ENCODE measurements around the gene MUC5B. TPM values are rescaled to one million over a fixed set of nuclear protein-coding genes. Genes with fewer than 3 reads are reported as not detected.

MUC5B gene
- total and polyA plus RNA-seq, 4 donors = 0.17 to 0.95 (median 0.50) TPM; not detected in 1

DNA sequence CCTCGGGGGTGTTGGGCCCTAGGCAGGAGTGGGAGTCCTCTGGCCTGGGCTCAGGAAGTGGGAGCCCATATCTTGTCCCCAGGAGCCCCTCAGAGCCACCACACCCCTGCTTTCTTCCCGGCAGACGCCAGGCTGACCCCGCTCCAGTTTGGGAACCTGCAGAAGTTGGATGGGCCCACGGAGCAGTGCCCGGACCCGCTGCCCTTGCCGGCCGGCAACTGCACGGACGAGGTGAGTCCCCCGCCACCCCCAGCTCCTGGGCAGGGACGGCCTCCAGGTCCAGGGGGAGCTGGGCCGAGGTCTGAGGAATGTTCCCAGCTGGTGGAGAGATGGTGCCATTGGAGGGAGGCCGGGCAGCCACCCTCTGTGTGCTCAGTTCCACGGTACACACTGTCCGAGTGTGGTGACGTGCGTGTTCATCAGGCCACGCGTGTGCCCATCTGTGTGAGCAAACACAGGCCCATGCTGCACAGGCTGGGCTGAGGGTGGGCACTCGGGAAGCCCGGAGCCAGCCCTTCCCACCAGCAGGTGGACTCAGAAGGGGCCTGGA lies 4.8 kb downstream of the MUC5B start:
- no peaks in the 10 kb centered on the region for H3K9me3 ChIP-seq (ENCODE audit: control insufficient read depth in 4 of 4, low read length in 3 of 4)
- no peak for DNase-seq (ENCODE audit: low spot score)
- WGBS = 79% methylated on average over 23 of the region's 23 CpGs
- H3K27ac ChIP-seq (ENCODE audit: low read depth in 1 of 2, low read length in 2 of 2) = no peak overlapping the region
- no peaks in the 10 kb centered on the region for H3K27me3 ChIP-seq (ENCODE audit: control insufficient read depth in 4 of 4, insufficient read depth in 4 of 4, low read length in 3 of 4)
- H3K9ac ChIP-seq (ENCODE audit: low read depth in 1 of 2, low read length in 2 of 2) = no peak overlapping the region
- no peak overlapping the region for H3K4me3 ChIP-seq (ENCODE audit: low read depth in 1 of 3, low read length in 3 of 3)
- TF ChIP-seq HNF4G (IDR thresholded peaks at IDR 0.05) = no peak
- TF ChIP-seq RXRA (IDR thresholded peaks at IDR 0.05) = no peak
- no peak for TF ChIP-seq NR2F2 (IDR thresholded peaks at IDR 0.05)
- no peaks in the 10 kb centered on the region for H3K4me1 ChIP-seq (ENCODE audit: control insufficient read depth in 4 of 4, insufficient read depth in 4 of 4, low read length in 3 of 4)
- H3K36me3 ChIP-seq (ENCODE audit: control insufficient read depth in 4 of 4, insufficient read depth in 3 of 4, low read depth in 1 of 4, low read length in 3 of 4) = no peaks in the 10 kb centered on the region

DNA sequence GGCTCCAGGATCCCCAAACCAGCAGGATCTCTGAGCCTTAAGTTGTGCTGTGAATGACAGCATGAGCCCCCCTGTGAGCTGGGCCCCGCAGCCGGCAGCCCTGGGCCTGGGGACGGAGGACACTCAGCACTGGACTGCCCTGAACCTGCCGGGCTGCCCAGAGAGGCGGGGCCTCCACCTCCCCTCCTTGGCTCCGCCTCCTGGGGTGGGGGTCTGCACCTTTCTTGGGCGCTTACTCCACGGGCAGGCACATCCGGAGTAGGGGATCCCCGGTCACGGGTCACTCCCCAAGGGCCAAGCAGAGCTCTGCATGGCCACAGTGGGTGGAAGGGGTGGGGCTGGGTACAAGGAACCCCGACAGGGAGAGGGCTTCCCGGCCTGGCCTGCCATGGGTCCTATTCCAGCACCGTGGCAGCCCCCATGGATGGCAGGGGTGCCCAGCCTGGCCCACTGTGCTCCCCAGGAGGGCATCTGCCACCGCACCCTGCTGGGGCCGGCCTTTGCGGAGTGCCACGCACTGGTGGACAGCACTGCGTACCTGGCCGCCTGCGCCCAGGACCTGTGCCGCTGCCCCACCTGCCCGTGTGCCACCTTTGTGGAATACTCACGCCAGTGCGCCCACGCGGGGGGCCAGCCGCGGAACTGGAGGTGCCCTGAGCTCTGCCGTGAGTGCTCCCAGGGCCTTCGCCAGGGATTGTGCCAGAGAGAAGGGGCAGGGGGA lies 5.4 kb downstream of the MUC5B start:
- H3K27me3 ChIP-seq (ENCODE audit: control insufficient read depth in 4 of 4, insufficient read depth in 4 of 4, low read length in 3 of 4) = no peaks in the 10 kb centered on the region
- no peaks in the 10 kb centered on the region for H3K36me3 ChIP-seq (ENCODE audit: control insufficient read depth in 4 of 4, insufficient read depth in 3 of 4, low read depth in 1 of 4, low read length in 3 of 4)
- DNase-seq (ENCODE audit: low spot score) = no peak
- no peak overlapping the region for H3K27ac ChIP-seq (ENCODE audit: low read depth in 1 of 2, low read length in 2 of 2)
- H3K9me3 ChIP-seq (ENCODE audit: control insufficient read depth in 4 of 4, low read length in 3 of 4) = no peaks in the 10 kb centered on the region
- 78% methylated on average over 31 of the region's 31 CpGs for WGBS
- TF ChIP-seq TAF1 (conservative IDR thresholded peaks at IDR 0.05) (no peak), FOXA1 (IDR thresholded peaks at IDR 0.05) (no peak), YY1 (IDR thresholded peaks at IDR 0.05) (no peak), EGR1 (IDR thresholded peaks at IDR 0.05; ENCODE audit: low read depth in 2 of 2) (no peak), JUND (IDR thresholded peaks at IDR 0.05) (no peak), RXRA (IDR thresholded peaks at IDR 0.05) (no peak), RAD21 (IDR thresholded peaks at IDR 0.05) (no peak), GABPA (IDR thresholded peaks at IDR 0.05 in 1 of 2, conservative IDR thresholded peaks at IDR 0.05 in 1 of 2) (no peak), HNF4A (conservative IDR thresholded peaks at IDR 0.05) (no peak), FOXA2 (IDR thresholded peaks at IDR 0.05) (no peak), NR2F2 (IDR thresholded peaks at IDR 0.05) (no peak), HNF4G (IDR thresholded peaks at IDR 0.05) (no peak), SP1 (IDR thresholded peaks at IDR 0.05) (no peak)
- TF ChIP-seq, protein P1, sequence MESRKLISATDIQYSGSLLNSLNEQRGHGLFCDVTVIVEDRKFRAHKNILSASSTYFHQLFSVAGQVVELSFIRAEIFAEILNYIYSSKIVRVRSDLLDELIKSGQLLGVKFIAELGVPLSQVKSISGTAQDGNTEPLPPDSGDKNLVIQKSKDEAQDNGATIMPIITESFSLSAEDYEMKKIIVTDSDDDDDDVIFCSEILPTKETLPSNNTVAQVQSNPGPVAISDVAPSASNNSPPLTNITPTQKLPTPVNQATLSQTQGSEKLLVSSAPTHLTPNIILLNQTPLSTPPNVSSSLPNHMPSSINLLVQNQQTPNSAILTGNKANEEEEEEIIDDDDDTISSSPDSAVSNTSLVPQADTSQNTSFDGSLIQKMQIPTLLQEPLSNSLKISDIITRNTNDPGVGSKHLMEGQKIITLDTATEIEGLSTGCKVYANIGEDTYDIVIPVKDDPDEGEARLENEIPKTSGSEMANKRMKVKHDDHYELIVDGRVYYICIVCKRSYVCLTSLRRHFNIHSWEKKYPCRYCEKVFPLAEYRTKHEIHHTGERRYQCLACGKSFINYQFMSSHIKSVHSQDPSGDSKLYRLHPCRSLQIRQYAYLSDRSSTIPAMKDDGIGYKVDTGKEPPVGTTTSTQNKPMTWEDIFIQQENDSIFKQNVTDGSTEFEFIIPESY (IDR thresholded peaks at IDR 0.05) = no peak
- TF ChIP-seq, protein P2, sequence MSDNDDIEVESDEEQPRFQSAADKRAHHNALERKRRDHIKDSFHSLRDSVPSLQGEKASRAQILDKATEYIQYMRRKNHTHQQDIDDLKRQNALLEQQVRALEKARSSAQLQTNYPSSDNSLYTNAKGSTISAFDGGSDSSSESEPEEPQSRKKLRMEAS (IDR thresholded peaks at IDR 0.05) = no peak
- TF ChIP-seq, protein P3, sequence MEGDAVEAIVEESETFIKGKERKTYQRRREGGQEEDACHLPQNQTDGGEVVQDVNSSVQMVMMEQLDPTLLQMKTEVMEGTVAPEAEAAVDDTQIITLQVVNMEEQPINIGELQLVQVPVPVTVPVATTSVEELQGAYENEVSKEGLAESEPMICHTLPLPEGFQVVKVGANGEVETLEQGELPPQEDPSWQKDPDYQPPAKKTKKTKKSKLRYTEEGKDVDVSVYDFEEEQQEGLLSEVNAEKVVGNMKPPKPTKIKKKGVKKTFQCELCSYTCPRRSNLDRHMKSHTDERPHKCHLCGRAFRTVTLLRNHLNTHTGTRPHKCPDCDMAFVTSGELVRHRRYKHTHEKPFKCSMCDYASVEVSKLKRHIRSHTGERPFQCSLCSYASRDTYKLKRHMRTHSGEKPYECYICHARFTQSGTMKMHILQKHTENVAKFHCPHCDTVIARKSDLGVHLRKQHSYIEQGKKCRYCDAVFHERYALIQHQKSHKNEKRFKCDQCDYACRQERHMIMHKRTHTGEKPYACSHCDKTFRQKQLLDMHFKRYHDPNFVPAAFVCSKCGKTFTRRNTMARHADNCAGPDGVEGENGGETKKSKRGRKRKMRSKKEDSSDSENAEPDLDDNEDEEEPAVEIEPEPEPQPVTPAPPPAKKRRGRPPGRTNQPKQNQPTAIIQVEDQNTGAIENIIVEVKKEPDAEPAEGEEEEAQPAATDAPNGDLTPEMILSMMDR (IDR thresholded peaks at IDR 0.05; ENCODE audit: low read depth, low read length, missing input control) = no peak
- TF ChIP-seq, protein P4, sequence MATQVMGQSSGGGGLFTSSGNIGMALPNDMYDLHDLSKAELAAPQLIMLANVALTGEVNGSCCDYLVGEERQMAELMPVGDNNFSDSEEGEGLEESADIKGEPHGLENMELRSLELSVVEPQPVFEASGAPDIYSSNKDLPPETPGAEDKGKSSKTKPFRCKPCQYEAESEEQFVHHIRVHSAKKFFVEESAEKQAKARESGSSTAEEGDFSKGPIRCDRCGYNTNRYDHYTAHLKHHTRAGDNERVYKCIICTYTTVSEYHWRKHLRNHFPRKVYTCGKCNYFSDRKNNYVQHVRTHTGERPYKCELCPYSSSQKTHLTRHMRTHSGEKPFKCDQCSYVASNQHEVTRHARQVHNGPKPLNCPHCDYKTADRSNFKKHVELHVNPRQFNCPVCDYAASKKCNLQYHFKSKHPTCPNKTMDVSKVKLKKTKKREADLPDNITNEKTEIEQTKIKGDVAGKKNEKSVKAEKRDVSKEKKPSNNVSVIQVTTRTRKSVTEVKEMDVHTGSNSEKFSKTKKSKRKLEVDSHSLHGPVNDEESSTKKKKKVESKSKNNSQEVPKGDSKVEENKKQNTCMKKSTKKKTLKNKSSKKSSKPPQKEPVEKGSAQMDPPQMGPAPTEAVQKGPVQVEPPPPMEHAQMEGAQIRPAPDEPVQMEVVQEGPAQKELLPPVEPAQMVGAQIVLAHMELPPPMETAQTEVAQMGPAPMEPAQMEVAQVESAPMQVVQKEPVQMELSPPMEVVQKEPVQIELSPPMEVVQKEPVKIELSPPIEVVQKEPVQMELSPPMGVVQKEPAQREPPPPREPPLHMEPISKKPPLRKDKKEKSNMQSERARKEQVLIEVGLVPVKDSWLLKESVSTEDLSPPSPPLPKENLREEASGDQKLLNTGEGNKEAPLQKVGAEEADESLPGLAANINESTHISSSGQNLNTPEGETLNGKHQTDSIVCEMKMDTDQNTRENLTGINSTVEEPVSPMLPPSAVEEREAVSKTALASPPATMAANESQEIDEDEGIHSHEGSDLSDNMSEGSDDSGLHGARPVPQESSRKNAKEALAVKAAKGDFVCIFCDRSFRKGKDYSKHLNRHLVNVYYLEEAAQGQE (IDR thresholded peaks at IDR 0.05) = no peak
- TF ChIP-seq, protein P5, sequence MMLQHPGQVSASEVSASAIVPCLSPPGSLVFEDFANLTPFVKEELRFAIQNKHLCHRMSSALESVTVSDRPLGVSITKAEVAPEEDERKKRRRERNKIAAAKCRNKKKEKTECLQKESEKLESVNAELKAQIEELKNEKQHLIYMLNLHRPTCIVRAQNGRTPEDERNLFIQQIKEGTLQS (IDR thresholded peaks at IDR 0.05) = no peak
- no peak overlapping the region for H3K9ac ChIP-seq (ENCODE audit: low read depth in 1 of 2, low read length in 2 of 2)
- H3K4me3 ChIP-seq (ENCODE audit: low read depth in 1 of 3, low read length in 3 of 3) = no peak overlapping the region
- H3K4me1 ChIP-seq (ENCODE audit: control insufficient read depth in 4 of 4, insufficient read depth in 4 of 4, low read length in 3 of 4) = no peaks in the 10 kb centered on the region

Data from liver (tissue), 9 donors.